ENCODE results near the gene KNDC1.

KNDC1 gene

GRCh38 chr10:133202778-133203651, 43.0 kb downstream of the KNDC1 start:
- no peak for TF ChIP-seq GATA3 (IDR thresholded peaks at IDR 0.05; ENCODE audit: low read depth, low read length)
- TF ChIP-seq GATA2 (IDR thresholded peaks at IDR 0.05; ENCODE audit: low read depth, low read length): no peak

DNA sequence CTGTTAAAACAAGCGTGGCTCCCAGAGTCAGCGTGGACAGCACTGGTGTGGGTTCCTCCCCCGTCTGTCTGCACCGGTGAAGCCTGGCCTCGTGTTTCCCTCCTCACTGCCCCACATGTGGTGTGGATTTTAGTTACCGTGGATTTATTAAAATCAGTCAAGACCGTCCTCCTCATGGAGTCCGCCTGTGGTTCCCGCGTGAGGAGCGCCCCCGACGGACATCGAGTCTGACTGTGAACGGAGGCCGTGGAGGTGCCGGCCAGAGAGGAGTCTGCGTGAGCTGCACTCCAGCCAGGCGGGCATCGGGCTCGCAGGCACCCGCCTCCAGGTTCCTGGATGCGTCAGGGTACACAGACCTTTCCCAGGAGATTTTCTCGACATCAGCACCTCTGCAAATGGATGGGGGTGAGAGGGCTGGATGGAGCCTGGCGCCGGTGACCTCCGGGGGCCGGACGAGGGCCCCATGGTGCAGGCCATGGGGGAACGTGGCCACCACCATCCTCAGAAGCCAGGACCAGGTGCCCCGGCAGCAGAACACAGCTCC, 43.7 kb downstream of the KNDC1 start:
- TF ChIP-seq GATA3 (IDR thresholded peaks at IDR 0.05; ENCODE audit: low read depth, low read length) (no peak), GATA2 (IDR thresholded peaks at IDR 0.05; ENCODE audit: low read depth, low read length) (no peak)

DNA sequence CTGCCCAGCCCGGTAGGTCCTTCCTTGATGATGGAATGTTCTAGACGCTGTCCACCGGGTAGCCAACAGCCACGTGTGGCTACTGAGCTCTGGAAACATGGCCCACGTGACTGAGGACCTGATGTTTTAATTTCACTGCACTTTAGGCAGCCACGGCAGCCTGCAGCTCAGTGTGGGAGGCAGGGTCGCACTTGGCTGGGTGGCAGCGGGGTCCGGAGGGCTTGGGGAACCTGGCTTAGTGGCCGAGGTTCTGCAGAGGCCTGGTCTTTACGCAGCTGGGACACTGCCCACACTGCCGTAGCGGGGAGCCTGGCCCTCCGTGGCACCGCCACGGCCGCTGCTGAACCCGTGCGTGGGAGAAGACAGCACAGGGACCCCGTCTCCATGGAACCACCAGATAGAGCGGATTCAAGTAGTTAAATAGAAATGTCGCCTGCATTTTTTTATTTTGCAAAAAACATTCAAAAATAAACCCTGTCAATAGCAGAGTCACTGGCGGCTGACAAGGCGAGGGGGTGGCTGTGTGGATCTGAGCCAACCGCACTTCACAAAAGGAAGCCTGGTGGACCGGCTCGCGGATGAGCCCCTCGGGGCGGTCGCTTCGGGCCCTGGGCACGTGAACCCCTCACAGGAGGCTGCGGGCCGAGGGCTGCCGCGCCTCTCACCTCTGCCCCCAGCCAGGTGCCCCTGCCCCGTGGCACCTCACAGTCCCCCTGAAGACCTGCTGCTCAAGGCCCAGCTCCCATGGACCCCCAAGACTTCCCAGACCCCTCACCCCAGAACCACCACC, 44.4 kb downstream of the KNDC1 start:
- TF ChIP-seq GATA2 (IDR thresholded peaks at IDR 0.05; ENCODE audit: low read depth, low read length) (no peak), GATA3 (IDR thresholded peaks at IDR 0.05; ENCODE audit: low read depth, low read length) (no peak)

GRCh38 chr10:133205146-133205545, 45.1 kb downstream of the KNDC1 start:
- no peak for TF ChIP-seq GATA3 (IDR thresholded peaks at IDR 0.05; ENCODE audit: low read depth, low read length)
- no peak for TF ChIP-seq GATA2 (IDR thresholded peaks at IDR 0.05; ENCODE audit: low read depth, low read length)

DNA sequence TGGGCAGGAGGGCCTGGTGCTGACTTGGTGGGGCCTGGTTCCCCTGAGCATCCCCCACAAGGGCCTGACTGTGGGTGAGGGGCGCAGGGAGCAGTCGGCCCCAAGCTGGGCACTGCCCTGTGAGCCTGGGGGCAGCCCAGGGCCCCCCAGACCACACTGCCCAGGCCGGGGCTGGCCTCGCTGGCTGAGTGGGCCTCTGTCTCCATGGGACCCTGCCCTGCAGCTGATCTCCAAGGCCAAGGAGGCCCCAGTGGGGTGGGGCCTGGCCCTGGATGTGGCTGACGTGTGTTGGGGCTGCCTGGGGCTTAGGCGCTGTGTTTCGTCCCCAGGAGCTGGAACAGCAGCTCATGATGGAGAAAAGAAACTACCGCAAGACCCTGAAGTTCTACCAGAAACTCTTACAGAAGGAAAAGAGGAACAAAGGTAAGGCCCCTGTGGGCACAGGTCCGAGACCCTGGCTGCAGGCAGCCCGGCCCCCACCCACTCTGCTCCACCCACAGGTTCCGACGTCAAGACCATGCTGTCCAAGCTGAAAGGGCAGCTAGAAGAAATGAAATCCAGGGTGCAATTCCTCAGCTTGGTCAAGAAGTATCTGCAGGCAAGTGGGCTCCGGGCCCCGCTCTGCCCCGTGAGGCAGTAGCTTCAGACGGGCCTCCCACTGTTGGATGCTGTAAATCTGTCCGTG, 46.5 kb downstream of the KNDC1 start:
- TF ChIP-seq GATA2 (IDR thresholded peaks at IDR 0.05; ENCODE audit: low read depth, low read length) (no peak), GATA3 (IDR thresholded peaks at IDR 0.05; ENCODE audit: low read depth, low read length) (no peak)

DNA sequence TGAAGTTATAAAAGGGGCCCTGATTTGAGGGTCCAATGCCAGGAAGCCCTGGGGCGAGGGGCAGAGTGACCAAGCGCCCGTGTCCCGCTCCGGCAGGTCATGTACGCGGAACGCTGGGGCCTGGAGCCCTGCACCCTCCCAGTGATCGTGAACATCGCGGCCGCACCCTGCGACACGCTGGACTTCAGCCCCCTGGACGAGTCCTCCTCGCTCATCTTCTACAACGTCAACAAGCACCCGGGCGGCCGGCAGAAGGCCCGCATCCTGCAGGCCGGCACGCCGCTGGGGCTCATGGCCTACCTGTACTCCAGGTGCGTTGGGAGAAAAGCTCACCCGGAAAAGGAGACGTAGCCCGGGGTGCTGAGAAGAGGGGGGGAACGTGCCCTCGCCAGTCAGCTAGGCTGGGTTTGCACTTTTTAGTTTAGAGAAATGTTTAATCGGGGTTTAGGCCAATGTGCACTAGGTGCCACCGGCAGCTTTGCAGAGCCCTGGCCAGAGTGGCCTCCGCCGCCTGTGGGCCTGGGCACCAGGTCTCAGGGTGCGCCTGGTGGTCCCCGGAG, 47.1 kb downstream of the KNDC1 start:
- no peak for TF ChIP-seq GATA2 (IDR thresholded peaks at IDR 0.05; ENCODE audit: low read depth, low read length)
- TF ChIP-seq GATA3 (IDR thresholded peaks at IDR 0.05; ENCODE audit: low read depth, low read length): no peak

DNA sequence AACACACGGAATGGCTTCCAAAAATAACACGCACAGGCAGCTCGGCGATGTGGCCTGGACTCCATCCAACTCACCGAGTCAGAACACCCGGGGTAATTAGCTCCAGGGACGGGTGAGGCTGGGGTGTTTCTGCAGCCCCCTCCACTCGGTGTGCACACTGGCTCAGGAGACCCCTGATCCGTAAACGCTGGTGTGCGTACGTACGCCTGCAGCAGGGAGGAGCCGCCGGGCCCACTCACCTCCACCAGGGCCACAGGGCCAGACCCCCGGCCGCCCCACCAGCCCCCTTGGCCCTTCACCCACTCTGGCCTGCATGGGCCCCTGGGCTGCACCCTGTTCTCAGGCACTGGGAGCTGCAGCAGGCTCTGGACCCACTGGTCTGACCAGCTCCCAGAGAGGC, 47.6 kb downstream of the KNDC1 start:
- TF ChIP-seq GATA3 (IDR thresholded peaks at IDR 0.05; ENCODE audit: low read depth, low read length) (no peak), GATA2 (IDR thresholded peaks at IDR 0.05; ENCODE audit: low read depth, low read length) (no peak)

DNA sequence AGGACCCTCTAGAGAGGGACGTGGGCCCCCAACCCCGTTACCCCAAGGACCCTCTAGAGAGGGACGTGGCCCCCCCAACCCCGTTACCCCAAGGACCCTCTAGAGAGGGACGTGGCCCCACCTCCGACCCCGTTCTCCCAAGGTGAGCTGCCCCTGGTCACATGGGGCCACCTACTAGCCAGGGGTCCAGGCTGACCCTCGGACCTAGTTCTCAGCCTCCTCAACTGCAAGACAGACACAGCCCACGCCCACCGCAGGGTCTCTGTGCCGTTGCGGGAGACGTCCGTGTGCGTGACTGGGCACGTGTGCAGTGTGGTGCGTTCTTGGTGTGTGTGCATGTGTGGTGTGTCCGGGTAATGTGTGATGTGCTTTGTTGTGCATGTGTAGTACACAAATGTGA, 48.4 kb downstream of the KNDC1 start:
- TF ChIP-seq GATA3 (IDR thresholded peaks at IDR 0.05; ENCODE audit: low read depth, low read length): no peak
- TF ChIP-seq GATA2 (IDR thresholded peaks at IDR 0.05; ENCODE audit: low read depth, low read length): no peak

DNA sequence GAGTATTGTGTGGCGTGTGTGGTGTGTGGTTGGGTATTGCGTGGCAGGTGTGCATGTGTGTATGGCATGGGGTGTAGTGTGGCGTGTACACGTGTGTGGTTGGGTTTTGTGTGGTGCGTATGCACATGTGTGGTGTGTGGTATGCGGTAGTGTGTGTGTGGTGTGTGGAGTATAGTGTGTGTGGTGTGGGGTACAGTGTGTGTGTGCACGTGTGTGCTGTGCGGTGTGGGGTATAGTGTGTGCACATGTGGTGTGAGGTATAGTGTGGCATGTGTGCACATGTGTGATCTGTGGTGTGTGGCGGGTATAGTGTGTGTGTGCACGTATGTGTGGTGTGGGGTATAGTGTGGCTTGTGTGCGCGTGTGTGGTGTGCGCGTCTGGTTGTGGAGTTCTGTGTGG, 49.1 kb downstream of the KNDC1 start:
- TF ChIP-seq GATA3 (IDR thresholded peaks at IDR 0.05; ENCODE audit: low read depth, low read length) (no peak), GATA2 (IDR thresholded peaks at IDR 0.05; ENCODE audit: low read depth, low read length) (no peak)

- no peak for TF ChIP-seq GATA2 (IDR thresholded peaks at IDR 0.05; ENCODE audit: low read depth, low read length)
- no peak for TF ChIP-seq GATA3 (IDR thresholded peaks at IDR 0.05; ENCODE audit: low read depth, low read length)
Measured at GRCh38 chr10:133209641-133210040, 49.6 kb downstream of the KNDC1 start.

- TF ChIP-seq GATA3 (IDR thresholded peaks at IDR 0.05; ENCODE audit: low read depth, low read length) (no peak), GATA2 (IDR thresholded peaks at IDR 0.05; ENCODE audit: low read depth, low read length) (no peak)
Measured at GRCh38 chr10:133210398-133211140, 50.5 kb downstream of the KNDC1 start.

- no peak for TF ChIP-seq GATA2 (IDR thresholded peaks at IDR 0.05; ENCODE audit: low read depth, low read length)
- TF ChIP-seq GATA3 (IDR thresholded peaks at IDR 0.05; ENCODE audit: low read depth, low read length): no peak
Measured at GRCh38 chr10:133211141-133211830, 51.3 kb downstream of the KNDC1 start.

Measured in SH-SY5Y (cell line).